Astrocyte of the spinal cord (primary cell): ENCODE results near the gene POLR3H.

Source experiments
- DNase-seq: peaks from one replicate; pipeline ENCODE4 v3.0.0; 2011; ENCODE audit warnings: low read depth, low spot score
- H3K4me3 ChIP-seq: 2 replicates; pipeline ENCODE4 v1.5.1; 2011; ENCODE audit warnings: low read depth, mild to moderate bottlenecking, low read length, moderate library complexity
- CTCF ChIP-seq: IDR thresholded peaks from 2 replicates; pipeline ENCODE4 v1.5.1; 2012; ENCODE audit warnings: low read depth, mild to moderate bottlenecking, low read length, inconsistent platforms
- in situ Hi-C: cut with HindIII; loops from 2 replicates; pipeline ENCODE4 v1.10.0; 2017; ENCODE audit warnings: low sequenced_read_pairs

Gene POLR3H

GRCh38 chr22:41504816-41505215 lies 39.5 kb downstream of the POLR3H start:
- in situ Hi-C loops: no loop called here
- TF ChIP-seq CTCF: no peak

GRCh38 chr22:41504397-41504796 lies 39.9 kb downstream of the POLR3H start:
- DNase-seq: no peak
- in situ Hi-C loops: no loop called here
- TF ChIP-seq CTCF: no peak
- no peak overlapping the region for H3K4me3 ChIP-seq

More at GRCh38 chr22:41504816-41505215, 39.5 kb downstream of the POLR3H start:
- DNase-seq: no peak
- H3K4me3 ChIP-seq: no peak overlapping the region

GRCh38 chr22:41501209-41501608 lies 43.1 kb downstream of the POLR3H start:
- peak; percentile 40 for TF ChIP-seq CTCF
- in situ Hi-C loops: no loop called here
- H3K4me3 ChIP-seq: no peak overlapping the region
- DNase-seq: no peak

GRCh38 chr22:41500303-41500702 lies 44.0 kb downstream of the POLR3H start:
- no peak overlapping the region for H3K4me3 ChIP-seq
- in situ Hi-C loops: no loop called here
- TF ChIP-seq CTCF: no peak
- DNase-seq: no peak

GRCh38 chr22:41499624-41500280 lies 44.5 kb downstream of the POLR3H start:
- no peak for TF ChIP-seq CTCF
- no peak for DNase-seq
- in situ Hi-C loops: no loop called here
- no peak overlapping the region for H3K4me3 ChIP-seq

- no peak for TF ChIP-seq CTCF
- H3K4me3 ChIP-seq: no peak overlapping the region
- in situ Hi-C loops: no loop called here
- no peak for DNase-seq
These were observed 45.9 kb downstream of the POLR3H start for GRCh38 chr22:41498303-41498835.
